G401 (cell line): ENCODE data around the gene MLXIPL. TPM values are rescaled to one million over a fixed set of nuclear protein-coding genes. Genes with fewer than 3 reads are reported as not detected.
"Not testable (repeated sequence)": the region's sequence is repeated elsewhere in the genome, so short reads cannot be mapped to it uniquely, and the experiment has no call there.

Experiments used
- DNase-seq: peaks from one replicate; pipeline ENCODE4 v3.0.0-alpha.2; 2015; ENCODE audit warnings: low spot score
- in situ Hi-C: cut with HindIII; loops from 2 replicates; pipeline ENCODE4 v1.10.0; 2016; ENCODE audit warnings: low sequenced_read_pairs, mixed read lengths
- total RNA-seq: library from RNA; depleted of rRNA; stranded (reverse); fragments of >200 nt; shearing (Covaris generic); gene quantifications from 2 replicates; pipeline ENCODE4 v1.2.3, GENCODE V29; 2014; rRNA removed

MLXIPL gene
- total RNA-seq, 1 experiment from 2014 or later, result not detected

DNA sequence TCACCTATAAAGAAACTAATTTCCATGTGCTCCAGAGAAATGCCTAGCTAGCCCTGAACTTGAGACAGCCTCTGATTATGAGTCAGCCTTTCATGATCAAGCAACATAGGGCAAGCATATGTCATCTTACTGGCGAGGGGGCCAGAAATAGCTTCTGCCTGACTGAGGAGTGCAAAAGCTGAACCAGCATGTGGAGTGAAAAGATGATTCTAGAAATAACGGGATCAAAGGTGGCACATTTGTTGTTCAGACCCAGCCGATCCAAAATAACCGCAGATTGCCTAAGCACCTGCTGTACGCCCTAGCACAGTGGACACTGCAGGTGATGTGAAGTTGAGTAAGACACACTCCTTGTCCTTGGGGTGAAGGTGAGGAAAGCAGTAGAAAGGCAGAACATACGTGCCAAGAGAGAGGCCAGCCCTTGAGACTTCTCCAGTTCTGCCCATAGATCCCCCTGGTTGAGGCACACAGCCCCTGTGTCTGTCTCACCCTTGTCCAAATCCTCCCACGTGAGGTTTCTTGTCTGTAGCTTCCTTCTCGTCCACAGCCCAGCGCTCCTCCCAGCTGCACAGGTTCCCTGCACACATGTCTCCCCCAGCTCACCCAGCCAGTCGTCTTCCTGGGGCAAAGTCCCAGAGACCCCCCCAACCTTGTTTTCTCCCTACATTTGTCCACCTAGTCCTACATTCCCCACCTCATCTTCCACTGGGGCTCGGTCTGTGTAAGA lies 64.0 kb downstream of the MLXIPL start:
- in situ Hi-C loops, result no loop called here
- DNase-seq, result peak; percentile 24

DNA sequence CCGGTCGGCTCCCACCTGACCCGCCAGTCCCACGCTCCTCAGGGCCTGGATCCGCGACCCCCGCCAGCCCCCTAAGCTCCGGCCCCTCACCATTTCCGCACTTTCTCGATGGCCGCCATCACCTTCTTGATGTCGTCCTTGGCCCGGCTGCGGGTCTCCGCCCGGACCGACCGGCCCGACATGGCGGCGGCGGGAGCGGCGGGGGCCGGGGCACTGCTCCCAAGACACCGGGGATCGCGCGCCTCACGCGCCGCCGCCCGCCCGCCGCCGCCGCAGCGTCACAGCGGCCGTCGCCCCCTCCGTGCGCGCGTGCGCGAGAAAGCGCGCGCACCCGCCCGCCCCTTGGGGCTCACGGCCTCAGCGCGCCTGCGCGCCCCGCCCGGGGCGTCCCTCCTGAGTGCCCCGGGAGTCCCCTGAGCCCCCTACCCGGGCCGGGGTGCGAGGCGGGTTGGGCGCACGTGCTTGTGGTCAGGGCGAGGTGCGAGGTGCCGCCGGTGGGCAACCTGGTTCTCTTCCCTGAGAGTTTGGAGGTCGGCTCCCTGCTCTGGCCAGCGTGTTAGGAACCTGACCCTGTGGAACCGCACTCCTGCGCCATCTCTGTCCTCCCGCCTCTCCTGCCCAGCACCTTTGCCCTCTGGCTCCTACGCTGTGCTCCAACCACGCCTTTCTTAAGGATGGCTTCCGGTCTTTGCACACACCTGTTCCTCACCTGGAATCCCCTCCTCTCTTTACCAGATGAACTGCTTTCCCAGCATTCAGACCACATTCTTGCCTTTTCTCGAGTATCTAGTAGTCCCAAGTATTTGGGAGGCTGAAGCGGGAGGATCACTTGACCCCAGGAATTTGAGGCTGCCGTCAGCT lies 66.7 kb downstream of the MLXIPL start, which contains the start of gene BCL7B:
BCL7B (minus strand) TSS at position 294 of the 861 bp plus-strand sequence; CDS start at position 182, 112 bp downstream.
- DNase-seq, result peak; percentile 68
- in situ Hi-C loops, result no loop called here

DNA sequence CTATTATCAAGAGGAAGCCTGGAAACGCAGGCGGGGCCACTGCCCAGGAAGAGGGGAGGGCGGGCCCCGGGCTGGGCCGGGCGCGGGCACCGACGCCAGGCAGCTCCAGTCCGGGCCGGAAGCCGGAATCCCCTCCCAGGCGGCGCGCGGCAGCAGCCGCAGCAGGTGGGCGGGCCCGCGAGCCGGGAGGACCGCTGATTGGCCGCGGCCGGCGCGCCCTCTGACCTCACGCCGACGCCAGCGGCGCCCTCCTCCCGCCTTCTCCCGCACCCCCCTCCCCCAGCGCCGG lies 67.3 kb downstream of the MLXIPL start:
- DNase-seq, result peak; percentile 88
- in situ Hi-C loops, result no loop called here

DNA sequence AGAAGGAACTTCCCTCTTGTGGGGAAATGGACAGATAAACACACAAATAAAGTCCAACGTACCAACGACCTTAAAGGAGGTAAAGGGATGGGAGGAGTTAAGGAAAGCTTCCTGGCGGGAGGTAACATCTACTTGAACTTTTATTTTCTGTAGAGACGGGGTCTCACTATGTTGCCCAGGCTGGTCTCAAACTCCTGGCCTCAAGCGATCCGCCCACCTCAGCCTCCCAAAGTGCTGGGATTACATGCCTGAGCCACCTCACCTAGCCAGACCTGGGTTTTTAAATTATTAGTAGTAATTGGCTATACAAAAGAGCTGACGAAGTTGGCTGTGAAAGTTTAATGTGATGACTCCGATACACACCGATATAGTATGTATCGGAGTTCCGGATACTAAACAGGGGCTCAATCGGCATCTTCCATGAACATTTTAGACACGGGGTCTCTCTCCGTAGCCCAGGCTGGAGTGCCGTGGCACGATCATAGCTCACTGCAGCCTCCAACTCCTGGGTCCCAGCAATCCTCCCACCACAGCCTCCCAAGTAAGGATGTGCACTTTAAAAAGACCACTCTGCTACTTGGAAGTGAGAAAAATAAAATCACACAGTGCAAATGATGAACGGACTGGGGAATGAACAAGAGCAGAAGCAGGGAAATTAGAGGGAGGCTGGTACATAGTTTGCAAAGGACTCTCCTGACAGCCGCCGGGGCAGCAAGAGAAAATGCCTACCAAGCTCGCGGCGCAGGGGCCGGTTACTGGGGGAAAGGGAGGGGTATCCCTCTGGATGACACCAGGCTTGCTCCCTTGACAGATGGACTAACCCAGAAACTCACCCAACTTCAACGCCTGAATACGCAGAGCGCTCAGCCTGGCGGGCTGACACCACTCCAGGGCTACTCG lies 67.9 kb downstream of the MLXIPL start:
- DNase-seq, result peak; percentile 8
- in situ Hi-C loops, result no loop called here

DNA sequence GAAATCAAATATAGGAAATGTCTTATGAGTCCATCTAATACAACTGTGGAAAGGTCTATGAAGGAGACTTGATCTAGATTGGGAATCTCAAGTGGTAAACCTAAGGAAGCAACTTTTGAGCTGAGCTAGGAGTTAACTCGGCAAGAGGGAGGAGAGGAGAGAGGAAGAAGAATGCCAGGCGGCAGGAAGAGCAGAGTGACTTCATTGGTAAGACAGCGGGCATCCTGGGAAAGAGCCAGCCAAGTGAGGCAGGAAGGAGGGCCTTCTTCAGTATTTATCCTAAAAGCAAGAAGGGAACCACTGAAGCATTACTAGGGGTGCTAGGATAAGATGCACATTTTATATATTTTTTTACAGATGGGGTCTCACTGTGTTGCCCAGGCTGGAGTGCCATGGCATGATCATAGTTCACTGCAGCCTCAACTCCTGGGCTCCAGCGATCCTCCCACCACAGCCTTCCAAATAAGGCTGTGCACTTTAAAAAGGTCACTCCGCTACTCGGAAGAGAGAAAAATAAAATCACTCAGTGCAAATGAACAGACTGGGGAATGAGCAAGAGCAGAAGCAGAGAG lies 68.8 kb downstream of the MLXIPL start:
- in situ Hi-C loops, result no loop called here

DNA sequence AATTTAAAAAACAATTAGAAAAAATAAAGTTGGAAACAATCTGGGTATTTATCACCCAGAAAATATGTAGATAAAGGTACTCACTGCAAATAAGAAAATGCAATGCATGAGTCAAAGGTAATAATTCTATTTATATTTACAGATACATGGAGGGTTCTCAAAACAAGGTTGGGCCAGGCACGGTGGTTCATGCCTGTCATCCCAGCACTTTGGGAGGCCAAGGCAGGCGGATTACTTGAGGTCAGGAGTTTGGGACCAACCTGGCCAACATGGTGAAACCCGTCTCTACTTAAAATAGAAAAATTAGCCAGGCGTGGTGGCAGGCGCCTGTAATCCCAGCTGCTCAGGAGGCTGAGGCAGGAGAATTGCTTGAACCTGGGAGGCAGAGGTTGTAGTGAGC lies 74.2 kb downstream of the MLXIPL start:
- DNase-seq, in situ Hi-C loops: not testable (repeated sequence)

More for the DNA sequence above, 68.8 kb downstream of the MLXIPL start:
- peak; percentile 8 for DNase-seq

DNA sequence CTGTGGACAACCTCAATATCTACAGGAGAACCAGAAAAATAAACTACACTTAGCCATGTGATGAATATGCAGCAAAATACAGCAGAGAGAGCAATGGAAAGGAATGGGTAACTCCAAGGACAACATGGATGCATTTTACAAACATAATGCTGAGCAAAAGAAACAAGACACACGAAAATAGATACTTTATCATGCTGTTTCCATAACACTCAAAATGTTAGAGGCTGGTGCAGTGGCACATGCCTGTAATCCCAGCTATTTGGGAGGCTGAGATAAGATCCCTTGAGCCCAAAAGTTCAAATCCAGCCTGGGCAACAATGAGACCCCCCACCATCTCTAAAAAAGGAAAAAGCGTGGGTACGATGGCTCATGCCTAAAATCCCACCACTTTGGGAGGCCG lies 75.1 kb downstream of the MLXIPL start:
- in situ Hi-C loops, result no loop called here
- DNase-seq, result no peak

DNA sequence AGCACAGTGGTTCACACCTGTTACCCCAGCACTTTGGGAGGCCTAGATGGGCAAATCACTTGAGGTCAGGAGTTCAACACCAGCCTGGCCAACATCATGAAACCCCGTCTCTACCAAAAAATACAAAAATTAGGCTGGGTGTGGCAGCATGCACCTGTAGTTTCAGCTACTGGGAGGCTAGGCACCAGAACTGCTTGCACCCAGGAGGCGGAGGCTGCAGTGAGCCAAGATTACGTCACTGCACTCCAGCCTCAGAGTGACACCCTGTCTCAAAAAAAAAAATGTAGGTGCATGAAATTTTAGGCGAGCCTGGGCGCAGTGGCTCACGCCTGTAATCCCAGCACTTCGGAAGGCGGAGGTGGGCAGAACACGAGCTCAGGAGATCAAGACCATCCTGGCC lies 76.5 kb downstream of the MLXIPL start:
- in situ Hi-C loops, result no loop called here
- no peak for DNase-seq

DNA sequence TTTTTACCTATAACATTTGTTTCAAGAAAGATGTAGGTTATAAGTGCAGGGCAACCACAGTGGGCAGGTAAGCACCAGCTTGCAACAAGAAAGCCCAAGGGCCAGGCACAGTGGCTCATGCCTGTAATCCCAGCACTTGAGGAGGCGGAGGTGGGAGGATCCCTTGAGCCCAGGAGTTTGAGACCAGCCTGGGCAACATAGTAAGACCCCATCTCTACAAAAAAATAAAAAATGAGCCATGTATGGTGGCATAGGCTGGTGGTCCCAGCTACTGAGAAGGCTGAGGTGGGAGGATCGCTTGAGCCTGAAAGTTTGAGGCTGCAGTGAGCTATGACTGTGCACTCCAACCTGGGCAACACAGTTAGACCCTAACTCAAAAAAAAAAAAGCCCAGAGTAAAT lies 79.6 kb downstream of the MLXIPL start:
- DNase-seq, result no peak
- in situ Hi-C loops, result no loop called here

Other genes starting within 250 kb of the MLXIPL start
- not detected in 2 replicates for gene FZD9, start 190.7 kb downstream of the MLXIPL start, total RNA-seq
- gene BAZ1B, start 102.2 kb downstream of the MLXIPL start, total RNA-seq, result 69.2 and 90.1 TPM in 2 replicates
- 43.6 and 57.5 TPM in 2 replicates for gene BCL7B, start 66.8 kb downstream of the MLXIPL start, total RNA-seq
- 108 and 114 TPM in 2 replicates for gene TBL2, start 45.9 kb downstream of the MLXIPL start, total RNA-seq
- gene VPS37D, start 43.3 kb upstream of the MLXIPL start, total RNA-seq, result 8.3 and 9.8 TPM in 2 replicates
- 12.4 and 19.6 TPM in 2 replicates for gene DNAJC30, start 58.9 kb upstream of the MLXIPL start, total RNA-seq
- 203 and 204 TPM in 2 replicates for gene BUD23, start 59.1 kb upstream of the MLXIPL start, total RNA-seq
- 2.5 and 6.5 TPM in 2 replicates for gene STX1A, start 95.1 kb upstream of the MLXIPL start, total RNA-seq
- 34.2 and 41.1 TPM in 2 replicates for gene ABHD11, start 114.3 kb upstream of the MLXIPL start, total RNA-seq
- not detected in 2 replicates for gene CLDN3, start 145.7 kb upstream of the MLXIPL start, total RNA-seq
- gene CLDN4, start 206.5 kb upstream of the MLXIPL start, total RNA-seq, result 1.6 and 2.8 TPM in 2 replicates
- not detected in 2 replicates for gene METTL27, start 218.0 kb upstream of the MLXIPL start, total RNA-seq
- gene TMEM270, start 236.6 kb upstream of the MLXIPL start, total RNA-seq, result not detected in 2 replicates